Measurements from ENCODE around the gene CPA1.

DNA sequence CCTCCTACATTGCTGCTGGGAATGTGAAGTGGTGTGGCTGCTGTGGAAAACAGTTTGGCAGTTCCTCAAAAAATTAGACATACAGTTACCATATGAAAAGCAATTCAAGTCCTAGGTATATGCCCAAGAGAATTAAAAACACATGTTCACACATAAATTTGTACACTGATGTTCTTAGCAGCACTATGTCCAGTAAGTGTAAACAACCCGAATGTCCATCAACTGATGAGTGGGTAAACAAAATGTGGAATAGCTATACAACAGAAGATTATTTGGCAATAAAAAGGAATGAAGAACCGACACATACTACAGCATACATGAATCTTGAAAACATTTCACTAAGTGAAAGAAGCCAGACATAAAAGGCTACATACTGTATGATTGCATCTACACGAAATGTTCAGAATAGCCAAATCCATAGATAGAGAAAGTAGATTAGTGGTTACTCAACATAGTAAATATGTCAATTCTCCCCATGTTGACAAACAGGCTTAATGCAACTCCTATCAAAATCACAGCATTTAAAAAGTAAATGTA, 43.3 kb downstream of the CPA1 start:
- TF ChIP-seq EZH2 (IDR thresholded peaks at IDR 0.05; ENCODE audit: borderline replicate concordance, low read depth, low read length, severe bottlenecking), result no peak
- TF ChIP-seq, protein P1, sequence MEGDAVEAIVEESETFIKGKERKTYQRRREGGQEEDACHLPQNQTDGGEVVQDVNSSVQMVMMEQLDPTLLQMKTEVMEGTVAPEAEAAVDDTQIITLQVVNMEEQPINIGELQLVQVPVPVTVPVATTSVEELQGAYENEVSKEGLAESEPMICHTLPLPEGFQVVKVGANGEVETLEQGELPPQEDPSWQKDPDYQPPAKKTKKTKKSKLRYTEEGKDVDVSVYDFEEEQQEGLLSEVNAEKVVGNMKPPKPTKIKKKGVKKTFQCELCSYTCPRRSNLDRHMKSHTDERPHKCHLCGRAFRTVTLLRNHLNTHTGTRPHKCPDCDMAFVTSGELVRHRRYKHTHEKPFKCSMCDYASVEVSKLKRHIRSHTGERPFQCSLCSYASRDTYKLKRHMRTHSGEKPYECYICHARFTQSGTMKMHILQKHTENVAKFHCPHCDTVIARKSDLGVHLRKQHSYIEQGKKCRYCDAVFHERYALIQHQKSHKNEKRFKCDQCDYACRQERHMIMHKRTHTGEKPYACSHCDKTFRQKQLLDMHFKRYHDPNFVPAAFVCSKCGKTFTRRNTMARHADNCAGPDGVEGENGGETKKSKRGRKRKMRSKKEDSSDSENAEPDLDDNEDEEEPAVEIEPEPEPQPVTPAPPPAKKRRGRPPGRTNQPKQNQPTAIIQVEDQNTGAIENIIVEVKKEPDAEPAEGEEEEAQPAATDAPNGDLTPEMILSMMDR (IDR thresholded peaks at IDR 0.05; ENCODE audit: borderline replicate concordance, extremely low read depth, low read length, poor library complexity, severe bottlenecking), result no peak
